ENCODE data around the gene WRAP73. TPM values are rescaled to one million over a fixed set of nuclear protein-coding genes. Genes with fewer than 3 reads are reported as not detected.

WRAP73 gene
- total and polyA plus RNA-seq, 12 donors = 7.5 to 16.5 (median 10.3) TPM

DNA sequence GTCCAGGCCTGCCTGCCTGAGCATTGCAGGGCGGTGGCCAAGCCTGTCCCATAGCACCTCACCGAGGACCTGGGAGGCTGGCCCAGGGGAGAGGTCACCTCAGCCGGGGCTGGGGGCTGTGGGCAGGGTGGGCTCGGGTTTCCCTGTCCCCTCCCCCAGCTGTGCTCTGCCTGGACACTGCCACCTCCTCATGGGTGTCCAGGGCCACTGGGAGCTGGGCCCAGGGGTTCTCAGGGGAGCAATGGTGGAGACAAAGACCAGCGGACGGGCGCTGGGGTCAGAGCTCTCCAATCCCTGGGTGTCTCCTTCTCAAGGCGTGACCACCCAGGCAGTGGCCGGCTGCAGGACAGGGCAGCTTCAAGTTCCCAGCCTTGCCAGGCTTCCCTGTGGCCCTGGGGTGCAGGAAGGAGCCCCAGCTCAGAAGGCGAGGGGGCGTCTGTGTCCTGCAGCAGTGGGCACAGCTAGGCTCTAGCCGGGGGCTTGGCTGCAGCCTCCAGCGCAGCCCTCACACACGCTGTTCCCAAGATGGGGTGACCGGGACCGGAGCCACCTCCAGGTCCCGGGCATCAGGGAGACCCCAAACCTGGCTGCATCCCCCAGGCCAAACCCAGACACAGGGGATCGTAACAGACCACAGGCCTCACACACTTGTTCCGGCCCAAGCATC is 31.5 kb upstream of the WRAP73 start:
- TF ChIP-seq, protein P1, sequence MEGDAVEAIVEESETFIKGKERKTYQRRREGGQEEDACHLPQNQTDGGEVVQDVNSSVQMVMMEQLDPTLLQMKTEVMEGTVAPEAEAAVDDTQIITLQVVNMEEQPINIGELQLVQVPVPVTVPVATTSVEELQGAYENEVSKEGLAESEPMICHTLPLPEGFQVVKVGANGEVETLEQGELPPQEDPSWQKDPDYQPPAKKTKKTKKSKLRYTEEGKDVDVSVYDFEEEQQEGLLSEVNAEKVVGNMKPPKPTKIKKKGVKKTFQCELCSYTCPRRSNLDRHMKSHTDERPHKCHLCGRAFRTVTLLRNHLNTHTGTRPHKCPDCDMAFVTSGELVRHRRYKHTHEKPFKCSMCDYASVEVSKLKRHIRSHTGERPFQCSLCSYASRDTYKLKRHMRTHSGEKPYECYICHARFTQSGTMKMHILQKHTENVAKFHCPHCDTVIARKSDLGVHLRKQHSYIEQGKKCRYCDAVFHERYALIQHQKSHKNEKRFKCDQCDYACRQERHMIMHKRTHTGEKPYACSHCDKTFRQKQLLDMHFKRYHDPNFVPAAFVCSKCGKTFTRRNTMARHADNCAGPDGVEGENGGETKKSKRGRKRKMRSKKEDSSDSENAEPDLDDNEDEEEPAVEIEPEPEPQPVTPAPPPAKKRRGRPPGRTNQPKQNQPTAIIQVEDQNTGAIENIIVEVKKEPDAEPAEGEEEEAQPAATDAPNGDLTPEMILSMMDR (IDR thresholded peaks at IDR 0.05) = no peak
- H3K4me1 ChIP-seq = peaks cover 0 to 25% (median 0%) of the 10 kb centered on the region in 9 donors
- peaks cover 0 to 26% (median 14%) of the 10 kb centered on the region in 7 donors for H3K27me3 ChIP-seq
- H3K27ac ChIP-seq = no peak overlapping the region
- DNase-seq = no peak
- intact Hi-C loops (cut with DNase I) = no loop called here
- H3K36me3 ChIP-seq = no peaks in the 10 kb centered on the region
- WGBS, 2 donors = 86 to 87% methylated on average over 19 of the region's 19 CpGs
- ATAC-seq = no peak
- no peaks in the 10 kb centered on the region for H3K9me3 ChIP-seq
- H3K4me3 ChIP-seq = no peak overlapping the region

DNA sequence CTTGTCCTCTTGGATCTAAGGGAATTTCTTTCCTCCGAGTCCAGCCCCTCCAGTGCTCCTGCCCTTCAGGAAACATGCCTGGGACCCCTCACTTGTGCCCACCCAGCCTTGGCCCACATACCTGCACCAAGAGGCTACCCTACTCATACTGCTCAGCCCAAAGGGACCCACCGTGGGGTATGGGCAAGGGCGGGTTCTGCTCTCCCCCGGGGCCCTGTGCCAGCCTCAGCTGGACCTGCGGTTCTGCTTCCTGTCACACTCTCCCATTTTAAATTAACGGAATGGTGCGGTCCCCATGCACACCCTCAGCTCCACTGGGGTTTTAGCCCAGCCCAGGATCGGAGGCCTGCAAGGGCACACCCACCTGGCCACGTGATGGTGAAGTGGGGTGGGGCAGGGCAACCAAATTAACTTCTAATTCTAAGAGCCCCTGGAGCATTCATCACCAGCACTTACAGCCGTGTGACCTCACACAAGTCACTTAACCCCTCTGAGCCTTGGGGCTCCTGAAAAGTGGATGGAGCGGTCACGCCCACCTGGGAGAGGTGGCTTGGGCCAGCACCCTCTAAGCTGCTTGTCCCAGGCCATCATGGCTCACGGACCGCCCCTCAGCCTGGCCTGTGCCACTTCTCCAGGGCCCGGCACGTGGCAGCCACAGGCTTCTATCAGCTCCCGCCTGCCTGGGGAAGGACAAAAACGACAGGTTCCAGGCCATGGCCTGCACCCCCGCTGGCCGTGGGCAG is 30.8 kb upstream of the WRAP73 start:
- intact Hi-C loops (cut with DNase I) = no loop called here
- DNase-seq = peak in 1 of 2 donors; percentile 4
- ATAC-seq = no peak
- no peak overlapping the region for H3K4me3 ChIP-seq
- TF ChIP-seq, protein P1 (IDR thresholded peaks at IDR 0.05) = no peak
- no peaks in the 10 kb centered on the region for H3K36me3 ChIP-seq
- no peaks in the 10 kb centered on the region for H3K9me3 ChIP-seq
- peaks cover 0 to 25% (median 0%) of the 10 kb centered on the region in 9 donors for H3K4me1 ChIP-seq
- H3K27ac ChIP-seq = no peak overlapping the region
- peaks cover 0 to 23% (median 14%) of the 10 kb centered on the region in 7 donors for H3K27me3 ChIP-seq
- WGBS, 2 donors = 74 to 79% methylated on average over 20 of the region's 20 CpGs

DNA sequence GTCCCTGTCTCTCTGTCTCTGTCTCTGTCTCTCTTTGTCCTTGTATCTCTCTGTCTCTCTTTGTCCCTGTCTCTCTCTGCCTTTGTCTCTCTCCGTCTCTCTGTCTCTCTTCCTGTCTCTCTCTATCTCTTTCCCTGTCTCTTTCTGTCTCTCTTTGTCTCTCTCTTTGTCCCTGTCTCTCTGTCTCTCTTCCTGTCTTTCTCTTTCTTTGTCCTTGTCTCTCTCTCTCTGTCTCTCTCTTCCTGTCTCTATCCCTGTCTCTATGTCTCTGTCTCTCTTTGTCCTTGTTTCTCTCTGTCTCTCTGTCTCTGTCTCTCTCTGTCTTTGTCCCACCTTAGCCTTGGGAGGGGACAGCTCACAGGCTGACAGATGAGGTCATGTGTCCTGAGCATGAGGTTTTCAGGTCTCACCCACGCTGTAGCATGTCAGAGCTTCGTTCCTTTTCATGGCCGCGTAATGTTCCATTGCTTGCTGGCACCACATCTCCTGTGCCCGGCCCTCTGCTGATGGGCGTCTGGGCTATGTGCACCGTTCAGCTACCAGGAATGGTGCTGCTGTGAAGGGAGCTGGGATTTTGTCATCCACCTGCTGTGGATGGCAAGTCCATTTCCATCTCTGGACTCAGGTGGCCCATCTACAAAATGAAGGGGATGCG is 30.0 kb upstream of the WRAP73 start:
- Histone ChIP-seq H3K4me3 (no peak overlapping the region), H3K4me1 (peaks cover 0 to 25% (median 0%) of the 10 kb centered on the region in 9 donors), H3K27me3 (peaks cover 0 to 19% (median 14%) of the 10 kb centered on the region in 7 donors), H3K27ac (no peak overlapping the region), H3K36me3 (no peaks in the 10 kb centered on the region), H3K9me3 (no peaks in the 10 kb centered on the region)
- TF ChIP-seq, protein P1 (IDR thresholded peaks at IDR 0.05) = no peak
- DNase-seq (no peak), ATAC-seq (no peak)
- intact Hi-C loops (cut with DNase I) = no loop called here
- WGBS, 2 donors = 94 to 96% methylated on average over 9 of the region's 9 CpGs

- no peaks in the 10 kb centered on the region for H3K36me3 ChIP-seq
- no peaks in the 10 kb centered on the region for H3K9me3 ChIP-seq
- H3K4me3 ChIP-seq = no peak overlapping the region
- peaks cover 0 to 25% (median 0%) of the 10 kb centered on the region in 9 donors for H3K4me1 ChIP-seq
- intact Hi-C loops (cut with DNase I) = no loop called here
- DNase-seq = no peak
- 57 to 85% methylated on average over 18 of the region's 18 CpGs for WGBS, 2 donors
- H3K27ac ChIP-seq = no peak overlapping the region
- H3K27me3 ChIP-seq = peaks cover 0 to 11% (median 7%) of the 10 kb centered on the region in 7 donors
- peak in 1 of 8 donors; percentile 25 for ATAC-seq
- TF ChIP-seq, protein P1 (IDR thresholded peaks at IDR 0.05) = no peak
These were observed 29.2 kb upstream of the WRAP73 start for GRCh38 chr1:3679098-3679555.
